Esophagus mucosa (tissue), 1 donor: ENCODE measurements around the gene DLEC1. TPM values are rescaled to one million over a fixed set of nuclear protein-coding genes. Genes with fewer than 3 reads are reported as not detected.
A peak's percentile ranks its signal among the peaks of the same experiment; 100 is the strongest.

Source experiments
- ATAC-seq: fragments of 200-7000 bp; cut with Tn5 transposase; one replicate; pipeline ENCODE4 v1.9.1; 2020
- total RNA-seq: library from RNA; stranded (reverse); gene quantifications from one replicate; pipeline ENCODE4 v1.2.4, GENCODE V29; 2023
- donor health status: DM: yes; HTN: yes; CAD: no.

Gene DLEC1
- total RNA-seq, 1 donor from 2014 or later, result 0.08 TPM

- no peak for ATAC-seq
Observed at GRCh38 chr3:38163841-38164642, 125.0 kb downstream of the DLEC1 start.

- no peak for ATAC-seq
Observed at GRCh38 chr3:38164643-38164951, 125.6 kb downstream of the DLEC1 start.

GRCh38 chr3:38164952-38165721 lies 126.1 kb downstream of the DLEC1 start, which contains the start of gene OXSR1:
Gene OXSR1, plus strand, starts transcription at chr3:38165537. Its CDS starts 340 bp downstream, at chr3:38165877.
- peak; percentile 96 for ATAC-seq

- ATAC-seq, result peak; percentile 33
Observed at GRCh38 chr3:38165722-38166387, 126.8 kb downstream of the DLEC1 start.

GRCh38 chr3:38167591-38167990 lies 128.6 kb downstream of the DLEC1 start:
- ATAC-seq, result no peak

- ATAC-seq, result no peak
Observed at GRCh38 chr3:38168151-38169026, 129.4 kb downstream of the DLEC1 start.

- ATAC-seq, result no peak
Observed at GRCh38 chr3:38169027-38169317, 130.0 kb downstream of the DLEC1 start.

GRCh38 chr3:38170722-38171121 lies 131.7 kb downstream of the DLEC1 start:
- ATAC-seq, result no peak

- no peak for ATAC-seq
Observed at GRCh38 chr3:38171622-38172021, 132.6 kb downstream of the DLEC1 start.

Other genes with a start within 250 kb of the DLEC1 start
- 27.2 TPM for gene CTDSPL, start 177.3 kb upstream of the DLEC1 start, total RNA-seq
- gene VILL, start 48.4 kb upstream of the DLEC1 start, total RNA-seq, result 6.1 TPM
- 72.5 TPM for gene PLCD1, start 9.6 kb upstream of the DLEC1 start, total RNA-seq
- 72.7 TPM for gene ACAA1, start 97.9 kb downstream of the DLEC1 start, total RNA-seq
- 41.5 TPM for gene MYD88, start 99.5 kb downstream of the DLEC1 start, total RNA-seq
- gene OXSR1, start 126.3 kb downstream of the DLEC1 start, total RNA-seq, result 39.6 TPM
- gene SLC22A13, start 226.6 kb downstream of the DLEC1 start, total RNA-seq, result 0.64 TPM
- gene SLC22A14, start 243.1 kb downstream of the DLEC1 start, total RNA-seq, result 0.24 TPM